ENCODE results near the gene EVI5.
A peak's percentile ranks its signal among the peaks of the same experiment; 100 is the strongest.
"Not testable (repeated sequence)": the region's sequence is repeated elsewhere in the genome, so short reads cannot be mapped to it uniquely, and the experiment has no call there.

Gene EVI5

GRCh38 chr1:92567211-92567868 is 217.6 kb downstream of the EVI5 start:
- DNase-seq: peak; percentile 12

- DNase-seq: peak; percentile 48
These were observed 221.3 kb downstream of the EVI5 start for GRCh38 chr1:92563457-92564216.

DNA sequence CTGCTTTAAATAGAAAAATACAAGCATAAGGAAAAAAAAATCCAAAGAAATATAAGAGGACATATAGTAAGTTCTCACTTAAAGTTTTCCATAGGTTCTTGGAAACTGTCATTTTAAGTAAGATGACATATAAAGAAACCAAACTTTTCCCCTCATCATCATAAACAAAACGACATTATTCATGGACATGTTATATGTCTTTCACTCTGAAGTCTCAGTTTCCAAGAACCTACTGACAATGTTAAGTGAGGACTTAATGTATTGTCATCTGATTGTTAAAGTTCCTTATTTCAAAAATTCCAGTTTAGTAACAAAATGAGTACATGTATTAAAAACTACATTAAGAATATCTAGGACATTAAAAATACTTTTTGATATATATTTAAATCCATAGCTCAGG is 228.6 kb downstream of the EVI5 start:
- no peak for DNase-seq

- DNase-seq: no peak
These were observed 230.7 kb downstream of the EVI5 start for GRCh38 chr1:92554216-92554615.

DNA sequence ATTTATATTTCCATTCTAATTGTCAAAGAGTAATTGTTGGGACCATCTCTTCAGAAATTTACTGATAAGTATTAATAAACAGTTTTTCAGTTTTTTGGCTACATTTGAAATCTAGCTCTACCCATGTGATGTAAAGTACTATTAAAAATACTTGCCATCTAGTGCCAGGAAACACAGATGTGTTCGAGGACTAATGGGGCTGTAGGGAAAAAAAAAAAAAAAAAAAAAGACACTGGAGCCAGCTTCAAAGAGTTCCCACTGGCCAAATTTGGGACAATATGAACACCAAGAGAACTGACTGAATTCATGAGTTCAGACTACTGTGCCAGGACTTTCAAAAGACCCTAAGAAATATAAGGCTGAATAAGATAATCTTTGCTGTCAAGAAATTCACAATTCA is 233.0 kb downstream of the EVI5 start:
- DNase-seq: no peak

GRCh38 chr1:92544756-92545165 is 240.1 kb downstream of the EVI5 start:
- DNase-seq: no peak

GRCh38 chr1:92543131-92544055 is 241.5 kb downstream of the EVI5 start:
- DNase-seq: peak; percentile 13

DNA sequence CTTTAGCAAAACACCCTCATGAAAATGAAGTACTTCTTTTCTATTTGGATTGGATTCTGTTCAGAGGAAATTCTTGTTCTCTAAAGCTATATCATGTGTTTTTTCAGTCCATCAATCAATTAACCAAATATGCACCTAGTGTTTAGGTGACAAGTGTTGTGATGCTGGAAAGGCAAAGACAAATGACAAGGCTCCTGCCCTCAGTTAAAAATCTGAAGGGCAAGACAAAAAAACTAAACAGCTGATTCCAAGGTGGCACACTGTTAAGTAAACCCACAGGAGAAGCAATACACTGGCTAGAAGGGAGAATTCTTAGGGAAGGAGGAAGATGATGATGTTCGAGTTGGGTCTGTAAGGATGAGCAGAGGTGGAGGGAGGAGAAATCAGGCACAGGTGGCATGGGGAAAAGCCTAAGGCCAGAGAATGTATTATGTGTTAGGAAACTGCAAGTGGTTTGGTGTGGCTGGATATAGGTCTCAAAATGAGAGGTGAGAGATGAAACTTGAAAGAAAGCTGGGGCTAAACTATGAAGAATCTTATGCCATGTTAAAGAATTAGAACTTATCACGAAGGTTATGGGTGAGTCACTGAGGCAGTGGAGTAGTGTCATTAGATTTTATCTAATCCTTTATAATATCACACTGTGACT is 246.4 kb downstream of the EVI5 start:
- DNase-seq: no peak

DNA sequence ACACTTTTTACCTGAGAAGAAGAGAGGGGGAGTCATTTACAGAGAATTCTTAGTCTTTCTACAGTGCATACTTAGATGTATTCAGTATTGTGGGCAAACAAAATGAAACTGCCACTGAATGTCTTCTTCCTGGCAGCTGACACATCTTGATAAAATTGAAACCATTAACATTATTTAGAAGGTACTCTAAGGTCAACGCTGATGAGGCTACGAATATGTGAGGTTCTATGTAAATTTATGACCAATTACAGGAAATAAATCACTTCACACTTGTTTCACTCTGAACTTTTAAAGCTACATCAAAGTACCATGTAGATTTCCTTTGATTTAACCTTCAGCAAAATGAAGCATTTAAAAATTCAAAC is 246.9 kb downstream of the EVI5 start:
- DNase-seq: peak; percentile 32

DNA sequence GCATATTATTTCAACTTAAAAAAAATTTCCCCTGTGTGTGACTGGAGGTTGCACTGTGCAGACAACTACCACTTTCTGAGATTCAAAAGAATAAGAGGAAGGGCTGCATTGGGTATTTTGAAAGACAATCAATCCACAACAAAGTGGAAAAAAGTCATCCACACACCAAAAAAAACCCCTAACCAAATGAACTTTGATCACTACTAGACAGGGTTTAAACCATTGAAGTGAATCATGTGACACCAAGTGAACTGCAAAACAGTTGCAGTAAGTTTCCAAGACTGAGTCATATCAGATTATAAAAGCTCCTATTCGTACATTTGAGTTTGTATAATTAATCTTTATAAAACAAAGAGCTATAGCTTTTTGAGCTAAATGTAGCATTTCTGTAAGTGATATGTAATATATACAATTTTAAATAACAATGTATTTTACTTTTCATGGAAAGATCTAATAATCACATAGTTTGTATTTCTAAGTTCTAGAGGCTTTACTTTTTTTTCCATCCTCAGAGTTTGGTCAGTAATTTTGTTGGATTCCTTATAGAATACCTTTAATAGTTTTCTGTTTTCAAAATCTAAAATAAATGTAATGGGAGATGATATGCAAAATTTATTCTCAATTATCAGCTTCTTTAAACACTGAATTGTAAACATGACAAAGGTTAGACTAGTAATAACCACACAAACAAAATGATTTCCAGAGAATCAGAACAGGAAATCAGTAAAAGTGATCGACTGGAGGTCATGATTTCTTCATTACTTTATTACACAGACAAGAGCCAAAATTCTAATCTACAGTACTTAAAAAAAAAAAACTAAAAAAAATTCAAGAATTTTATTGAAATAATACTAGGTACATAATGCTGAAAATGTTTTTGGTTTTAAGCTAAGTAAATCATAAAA is 247.7 kb downstream of the EVI5 start:
- peak; percentile 61 for DNase-seq

DNA sequence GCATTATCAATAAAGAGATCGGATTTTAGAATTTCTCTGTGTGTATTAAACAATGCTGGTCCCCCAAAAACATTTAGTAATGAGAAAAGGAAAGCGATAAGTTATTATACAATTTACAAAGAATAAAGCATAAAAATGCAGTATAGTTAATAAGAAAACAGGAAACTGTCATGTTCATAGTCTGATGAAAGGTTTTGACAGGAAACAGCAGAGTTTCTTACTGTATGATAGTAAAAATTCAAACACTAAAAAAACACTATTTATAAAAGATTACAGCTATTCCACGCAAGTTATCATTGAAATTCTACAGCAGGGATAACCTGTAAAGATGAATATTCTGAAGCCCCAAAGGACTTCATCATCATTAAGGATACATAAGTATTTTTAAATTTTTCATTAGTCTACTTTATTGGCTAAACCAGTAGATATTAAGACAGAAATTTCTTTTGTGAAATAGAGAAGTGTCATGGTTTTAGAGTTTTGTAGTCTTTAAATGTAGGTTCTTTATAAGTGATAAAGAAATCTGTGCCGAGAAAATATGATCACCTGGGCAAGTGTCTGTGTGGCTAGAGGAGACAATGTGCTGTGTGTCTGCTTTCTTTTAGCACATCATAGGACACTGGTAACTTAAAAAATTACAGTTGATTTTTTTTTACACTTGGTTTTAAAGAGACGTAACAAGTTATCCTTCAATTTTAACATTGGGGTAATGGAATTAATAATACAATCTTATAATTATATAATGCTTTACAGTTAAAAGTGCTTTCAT is 248.5 kb downstream of the EVI5 start:
- no peak for DNase-seq

DNA sequence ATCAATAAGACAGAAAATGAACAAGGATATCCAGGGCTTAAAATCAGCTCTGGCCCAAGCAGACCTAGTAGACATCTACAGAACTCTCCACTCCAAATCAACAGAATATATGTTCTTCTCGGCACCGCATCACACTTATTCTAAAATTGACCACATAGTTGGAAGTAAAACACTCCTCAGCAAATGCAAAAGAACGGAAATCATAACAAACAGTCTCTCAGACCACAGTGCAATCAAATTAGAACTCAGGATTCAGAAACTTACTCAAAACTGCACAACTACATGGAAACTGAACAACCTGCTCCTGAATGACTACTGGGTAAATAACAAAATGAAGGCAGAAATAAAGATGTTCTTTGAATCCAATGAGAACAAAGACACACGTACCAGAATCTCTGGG is 252.5 kb downstream of the EVI5 start:
- DNase-seq: not testable (repeated sequence)

- DNase-seq: not testable (repeated sequence)
These were observed 253.0 kb downstream of the EVI5 start for GRCh38 chr1:92531939-92532338.

DNA sequence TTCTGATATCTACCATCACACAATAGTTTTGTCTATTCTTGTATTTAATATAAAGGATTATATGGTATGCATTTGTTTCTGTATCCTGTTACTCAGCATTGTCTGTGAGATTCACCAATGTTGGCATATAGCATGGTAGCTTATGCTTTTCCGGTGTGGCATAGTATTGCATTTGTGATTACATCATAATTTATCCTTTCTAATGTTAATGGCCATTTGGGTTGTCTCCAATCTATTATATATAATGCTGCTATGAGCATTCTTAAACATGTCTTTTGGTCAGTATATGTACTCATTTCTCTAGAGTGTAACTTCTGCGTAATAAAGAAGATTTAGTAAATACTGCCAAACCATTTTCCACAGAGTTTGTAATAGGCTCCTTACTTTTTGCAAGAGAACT is 257.2 kb downstream of the EVI5 start:
- no peak for DNase-seq

GRCh38 chr1:92524944-92525590 is 259.8 kb downstream of the EVI5 start:
- DNase-seq: not testable (repeated sequence)

GRCh38 chr1:92519043-92519442 is 265.9 kb downstream of the EVI5 start:
- DNase-seq: no peak

DNA sequence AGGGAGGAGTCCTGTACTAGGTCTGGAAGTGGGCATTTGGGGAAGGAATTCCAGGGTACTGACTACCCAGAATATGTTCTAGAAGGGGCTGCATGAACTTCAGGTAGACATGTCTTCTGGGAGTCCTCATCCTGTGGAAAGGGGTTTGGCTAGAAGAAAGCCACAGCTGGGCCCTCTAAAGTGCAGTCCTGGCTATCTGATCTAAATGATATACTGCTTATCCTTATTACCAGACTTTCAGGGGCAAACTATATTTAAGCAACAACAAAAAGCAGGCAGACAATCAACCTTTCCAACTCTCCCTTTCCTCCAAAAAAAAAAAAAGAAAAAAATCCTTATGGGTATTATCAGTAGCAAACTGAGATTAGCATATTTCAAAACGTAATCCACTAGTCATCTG is 268.3 kb downstream of the EVI5 start:
- DNase-seq: no peak

DNA sequence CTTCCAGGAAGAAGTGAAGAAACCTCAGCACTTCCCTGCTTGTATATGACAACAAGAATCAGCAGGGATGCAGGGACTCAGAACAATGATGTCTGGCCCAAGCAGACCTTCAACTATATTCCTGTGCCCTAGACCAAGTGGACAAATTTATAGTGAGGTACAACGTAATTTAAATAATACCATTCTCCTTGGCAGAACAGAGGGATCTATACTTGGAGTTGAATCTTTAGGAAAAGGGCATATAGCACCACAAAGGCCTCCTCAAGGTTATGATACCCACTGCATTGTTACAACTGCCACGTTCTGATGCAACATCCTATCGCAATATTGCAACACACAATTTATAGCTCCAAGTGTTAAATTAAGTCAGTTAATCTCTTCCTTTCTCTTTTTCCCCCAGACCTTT is 269.1 kb downstream of the EVI5 start:
- peak; percentile 26 for DNase-seq

DNA sequence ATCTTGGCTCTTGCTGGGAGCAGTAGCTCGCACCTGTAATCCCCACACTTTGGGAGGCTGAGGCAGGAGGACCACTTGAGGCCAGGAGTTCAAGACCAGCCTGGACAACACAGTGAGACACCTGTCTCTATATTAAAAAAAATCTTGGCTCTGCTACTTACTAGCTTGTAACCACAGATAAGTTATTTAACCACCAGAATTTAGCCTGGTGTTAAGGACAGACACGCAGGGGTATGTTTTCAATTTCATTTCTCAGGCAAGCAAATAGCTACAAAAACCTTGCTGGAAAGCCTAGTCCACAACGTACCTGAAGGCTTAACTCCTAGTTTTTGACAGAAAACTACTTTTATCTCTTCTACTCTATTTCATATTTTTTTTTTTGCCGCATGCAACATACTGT is 273.4 kb downstream of the EVI5 start:
- no peak for DNase-seq

DNA sequence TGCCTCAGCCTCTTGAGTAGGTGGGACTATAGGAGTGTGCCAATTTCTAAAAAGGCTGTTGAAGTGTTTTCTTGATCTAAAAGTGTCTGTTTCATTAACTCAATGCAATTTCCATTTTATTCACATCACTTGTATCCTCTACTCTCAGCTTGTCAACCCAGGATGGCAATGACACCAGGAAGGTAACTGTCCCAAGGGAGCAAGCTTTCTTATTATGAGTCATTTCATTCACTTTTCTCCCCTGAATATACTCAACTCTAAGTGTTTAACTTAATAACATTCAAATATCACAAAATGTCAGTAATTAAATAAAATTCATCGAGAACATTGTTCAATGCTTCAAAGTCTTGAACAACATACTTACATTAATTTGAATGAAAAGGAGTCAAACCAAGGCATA is 275.3 kb downstream of the EVI5 start:
- no peak for DNase-seq
